Right atrium auricular region (tissue), 2 donors: ENCODE results near the gene DCANP1. TPM values are rescaled to one million over a fixed set of nuclear protein-coding genes. Genes with fewer than 3 reads are reported as not detected.

Experiments used
- DNase-seq: peaks from one replicate; pipeline ENCODE4 v3.0.0-alpha.2; 2019; ENCODE audit warnings: low spot score
- H3K27ac ChIP-seq, 2 donors: fragments of 200-600 bp; sonication (generic); 1 replicate in 1 of 2; 2 replicates in 1 of 2; pipeline ENCODE4 v1.5.1; 2016 to 2019
- H3K27me3 ChIP-seq, 2 donors: fragments of 200-600 bp; sonication (generic); one replicate each; pipeline versions ENCODE4 v1.5.1 to v1.6.0; 2017 to 2019
- H3K36me3 ChIP-seq: fragments of 200-600 bp; sonication (generic); one replicate; pipeline ENCODE4 v1.5.1; 2016
- H3K4me1 ChIP-seq, 2 donors: fragments of 200-600 bp; sonication (generic); one replicate each; pipeline versions ENCODE4 v1.5.1 to v1.6.0; 2017 to 2019
- H3K4me3 ChIP-seq, 2 donors: fragments of 200-600 bp; sonication (generic); 1 replicate in 1 of 2; 2 replicates in 1 of 2; pipeline ENCODE4 v1.5.1; 2017 to 2019; ENCODE audit warnings: mild to moderate bottlenecking in 1 of 2, moderate library complexity in 1 of 2
- H3K9me3 ChIP-seq, 2 donors: fragments of 200-600 bp; sonication (generic); one replicate each; pipeline ENCODE4 v1.5.1; 2019
- total RNA-seq, 2 donors: library from RNA; depleted of rRNA; stranded (reverse); fragments of >200 nt; gene quantifications; one replicate each; pipeline ENCODE4 v1.1.0, GENCODE V29; 2016
- TF ChIP-seq, protein P1 (sequence below), 2 donors: fragments of 200-600 bp; sonication (generic); IDR thresholded peaks; one replicate each; pipeline ENCODE4 v1.5.1; 2019; ENCODE audit warnings: antibody characterized with exemption in 2 of 2

DCANP1 gene
- total RNA-seq, 2 donors from 2014 or later: not detected

DNA sequence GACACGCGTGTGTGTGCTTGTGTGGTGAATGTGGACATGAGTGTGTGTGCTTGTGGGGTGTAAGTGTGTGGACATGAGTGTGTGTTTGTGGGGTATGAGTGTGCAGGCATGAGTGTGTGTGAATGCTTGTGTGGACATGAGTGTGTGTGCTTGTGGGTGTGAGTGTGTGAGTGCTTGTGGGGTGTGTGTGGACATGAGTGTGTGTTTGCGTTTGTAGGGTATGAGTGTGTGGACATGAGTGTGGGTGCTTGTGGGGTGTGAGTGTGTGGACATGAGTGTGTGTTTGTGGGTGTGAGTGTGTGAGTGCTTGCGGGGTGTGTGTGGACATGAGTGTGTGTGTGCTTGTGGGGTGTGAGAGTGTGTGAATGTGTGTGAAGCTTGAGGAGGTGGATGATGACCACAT lies 34.8 kb upstream of the DCANP1 start:
- H3K9me3 ChIP-seq: no peaks in the 10 kb centered on the region
- H3K27ac ChIP-seq: no peak overlapping the region
- H3K4me3 ChIP-seq: no peak overlapping the region
- H3K36me3 ChIP-seq: no peaks in the 10 kb centered on the region
- no peaks in the 10 kb centered on the region for H3K27me3 ChIP-seq
- TF ChIP-seq, protein P1, sequence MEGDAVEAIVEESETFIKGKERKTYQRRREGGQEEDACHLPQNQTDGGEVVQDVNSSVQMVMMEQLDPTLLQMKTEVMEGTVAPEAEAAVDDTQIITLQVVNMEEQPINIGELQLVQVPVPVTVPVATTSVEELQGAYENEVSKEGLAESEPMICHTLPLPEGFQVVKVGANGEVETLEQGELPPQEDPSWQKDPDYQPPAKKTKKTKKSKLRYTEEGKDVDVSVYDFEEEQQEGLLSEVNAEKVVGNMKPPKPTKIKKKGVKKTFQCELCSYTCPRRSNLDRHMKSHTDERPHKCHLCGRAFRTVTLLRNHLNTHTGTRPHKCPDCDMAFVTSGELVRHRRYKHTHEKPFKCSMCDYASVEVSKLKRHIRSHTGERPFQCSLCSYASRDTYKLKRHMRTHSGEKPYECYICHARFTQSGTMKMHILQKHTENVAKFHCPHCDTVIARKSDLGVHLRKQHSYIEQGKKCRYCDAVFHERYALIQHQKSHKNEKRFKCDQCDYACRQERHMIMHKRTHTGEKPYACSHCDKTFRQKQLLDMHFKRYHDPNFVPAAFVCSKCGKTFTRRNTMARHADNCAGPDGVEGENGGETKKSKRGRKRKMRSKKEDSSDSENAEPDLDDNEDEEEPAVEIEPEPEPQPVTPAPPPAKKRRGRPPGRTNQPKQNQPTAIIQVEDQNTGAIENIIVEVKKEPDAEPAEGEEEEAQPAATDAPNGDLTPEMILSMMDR (IDR thresholded peaks at IDR 0.05): no peak
- H3K4me1 ChIP-seq: no peaks in the 10 kb centered on the region
- DNase-seq: no peak

DNA sequence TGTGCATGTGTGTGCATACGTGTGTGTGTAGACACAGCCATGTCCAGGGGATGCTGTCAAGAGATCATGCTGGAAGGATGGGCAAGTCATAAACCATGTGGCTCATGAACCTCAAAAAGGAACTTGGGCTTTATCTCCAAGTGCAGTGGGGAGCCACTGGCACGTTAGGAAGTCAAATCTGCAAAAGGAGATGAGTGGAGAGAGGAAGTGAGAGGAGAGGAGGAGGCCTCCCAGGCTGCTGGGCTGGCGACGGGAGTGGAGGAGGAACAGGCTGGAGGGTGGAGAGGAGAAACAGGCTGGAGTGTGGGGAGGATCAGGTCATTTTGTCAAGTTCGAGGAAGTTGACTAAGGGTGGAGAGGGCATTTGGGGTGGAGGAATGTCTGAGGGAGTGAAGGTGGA lies 34.2 kb upstream of the DCANP1 start:
- TF ChIP-seq, protein P1 (IDR thresholded peaks at IDR 0.05): no peak
- Histone ChIP-seq H3K27me3 (no peaks in the 10 kb centered on the region), H3K27ac (no peak overlapping the region), H3K36me3 (no peaks in the 10 kb centered on the region), H3K4me1 (no peaks in the 10 kb centered on the region), H3K9me3 (no peaks in the 10 kb centered on the region), H3K4me3 (no peak overlapping the region)
- no peak for DNase-seq

DNA sequence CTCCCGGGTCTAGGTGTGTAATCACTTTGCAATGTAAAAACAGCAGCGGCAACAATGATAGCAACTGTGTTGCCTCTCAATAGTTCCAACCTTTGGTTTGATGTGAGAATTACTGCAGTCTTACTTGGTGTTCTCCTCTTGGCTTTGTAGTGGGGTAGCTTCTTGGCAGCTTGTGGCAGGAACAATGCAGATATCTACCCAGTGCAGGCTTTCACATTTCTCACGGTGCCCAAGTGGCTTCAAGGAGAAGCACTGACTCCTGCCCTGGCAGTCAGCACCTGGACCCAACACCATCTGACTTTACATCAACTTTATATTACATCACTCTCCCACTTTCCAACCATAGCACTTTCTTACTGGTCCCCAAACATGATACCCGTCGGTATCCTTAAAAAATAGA lies 33.4 kb upstream of the DCANP1 start:
- Histone ChIP-seq H3K36me3 (no peaks in the 10 kb centered on the region), H3K4me3 (no peak overlapping the region), H3K27me3 (no peaks in the 10 kb centered on the region), H3K4me1 (no peaks in the 10 kb centered on the region), H3K27ac (no peak overlapping the region), H3K9me3 (no peaks in the 10 kb centered on the region)
- DNase-seq: no peak
- TF ChIP-seq, protein P1 (IDR thresholded peaks at IDR 0.05): no peak

DNA sequence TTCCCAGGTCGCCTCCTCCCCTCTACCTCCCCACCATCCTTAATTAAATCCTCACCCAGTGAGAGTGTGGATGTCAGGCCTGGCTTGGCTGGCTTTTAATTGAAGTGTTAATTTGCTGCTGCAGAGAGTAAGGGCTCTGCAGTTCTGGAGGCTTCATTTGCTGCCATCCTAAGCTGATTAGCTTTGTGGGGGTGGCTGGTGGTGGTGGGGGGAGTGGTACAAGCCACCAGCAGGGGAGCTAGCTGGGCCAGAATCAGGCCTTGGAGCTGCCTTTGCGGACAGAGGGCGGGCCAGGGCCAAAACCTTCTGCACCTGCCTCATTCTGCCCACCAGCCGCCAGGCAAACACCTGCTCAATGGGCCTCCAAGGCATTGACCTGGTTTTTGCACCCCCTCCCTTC lies 31.8 kb upstream of the DCANP1 start:
- Histone ChIP-seq H3K27ac (no peak overlapping the region), H3K4me1 (no peaks in the 10 kb centered on the region), H3K27me3 (no peaks in the 10 kb centered on the region), H3K4me3 (no peak overlapping the region), H3K9me3 (no peaks in the 10 kb centered on the region), H3K36me3 (no peaks in the 10 kb centered on the region)
- no peak for DNase-seq
- TF ChIP-seq, protein P1 (IDR thresholded peaks at IDR 0.05): no peak

DNA sequence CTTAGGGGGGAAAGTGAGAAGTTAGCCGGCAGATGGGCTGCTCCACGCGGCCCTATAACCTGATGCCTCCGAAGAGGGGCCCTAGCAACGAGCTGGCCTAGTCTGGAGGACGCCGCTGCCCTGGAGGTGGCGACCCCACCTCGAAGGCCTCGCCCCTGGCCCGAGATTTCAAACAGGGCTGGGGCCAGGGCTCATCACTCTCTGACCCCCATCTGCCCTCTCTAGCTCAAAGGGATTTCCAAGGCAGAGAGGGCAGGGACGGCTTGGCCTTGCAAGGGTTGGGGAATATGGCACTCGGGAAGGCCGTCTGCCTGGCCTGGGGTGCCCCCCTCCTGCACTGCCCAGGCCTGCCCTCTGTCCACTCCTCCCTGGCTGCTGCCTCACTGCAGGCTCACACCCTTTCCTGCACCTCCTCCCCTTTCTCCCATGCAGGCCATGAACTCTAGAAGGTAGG lies 30.5 kb upstream of the DCANP1 start:
- no peaks in the 10 kb centered on the region for H3K9me3 ChIP-seq
- no peak for DNase-seq
- no peaks in the 10 kb centered on the region for H3K4me1 ChIP-seq
- no peaks in the 10 kb centered on the region for H3K27me3 ChIP-seq
- H3K27ac ChIP-seq: no peak overlapping the region
- H3K4me3 ChIP-seq: no peak overlapping the region
- TF ChIP-seq, protein P1 (IDR thresholded peaks at IDR 0.05): no peak
- H3K36me3 ChIP-seq: no peaks in the 10 kb centered on the region
